Measurements from ENCODE around the gene MTRR.

The MTRR gene

GRCh38 chr5:7881091-7881490 is 12.1 kb downstream of the MTRR start:
- Histone ChIP-seq H3K4me2 (ENCODE audit: low read length) (no peak overlapping the region), H3K9ac (ENCODE audit: low read length) (no peak overlapping the region), H3K23ac (ENCODE audit: low read length) (no peak overlapping the region), H2AFZ (ENCODE audit: insufficient read depth, low read length, poor library complexity) (no peak overlapping the region), H4K8ac (ENCODE audit: low read depth, low read length) (no peak overlapping the region), H3K4me3 (ENCODE audit: low read depth, low read length) (no peak overlapping the region), H3K79me1 (ENCODE audit: low read length) (no peaks in the 10 kb centered on the region), H2AK5ac (ENCODE audit: low read length) (no peak overlapping the region), H3K27ac (ENCODE audit: low read depth, low read length) (no peak overlapping the region), H3K9me3 (ENCODE audit: insufficient read depth, low read depth, low read length) (no peaks in the 10 kb centered on the region), H3K14ac (ENCODE audit: low read length) (no peak overlapping the region), H3K4ac (ENCODE audit: low read depth, low read length) (no peak overlapping the region), H2BK12ac (ENCODE audit: low read length) (no peak overlapping the region), H3K4me1 (ENCODE audit: control insufficient read depth in 1 of 2, insufficient read depth in 2 of 2, low read length in 2 of 2) (no peaks in the 10 kb centered on the region), H2BK120ac (ENCODE audit: insufficient read depth, low read length, poor library complexity) (no peak overlapping the region), H3K18ac (ENCODE audit: low read length) (no peak overlapping the region), H3K27me3 (ENCODE audit: insufficient read depth, low read length) (no peaks in the 10 kb centered on the region), H2BK5ac (ENCODE audit: low read depth, low read length, poor library complexity) (no peak overlapping the region), H3K36me3 (ENCODE audit: control insufficient read depth in 1 of 2, insufficient read depth in 2 of 2, low read length in 2 of 2) (peaks cover 21 to 45% of the 10 kb centered on the region in 2 experiments), H4K12ac (ENCODE audit: low read depth, low read length) (no peak overlapping the region), H4K91ac (ENCODE audit: low read depth, low read length) (no peak overlapping the region), H3K79me2 (ENCODE audit: control insufficient read depth, insufficient read depth, low read length, poor library complexity) (no peaks in the 10 kb centered on the region)
- WGBS (ENCODE audit: extremely low coverage, insufficient coverage, insufficient read length), result no CpG with 5 or more reads among the region's 4 CpGs
- DNase-seq, result no peak

- Histone ChIP-seq H3K79me1 (ENCODE audit: low read length) (no peaks in the 10 kb centered on the region), H3K14ac (ENCODE audit: low read length) (no peak overlapping the region), H3K4ac (ENCODE audit: low read depth, low read length) (no peak overlapping the region), H4K8ac (ENCODE audit: low read depth, low read length) (no peak overlapping the region), H2BK120ac (ENCODE audit: insufficient read depth, low read length, poor library complexity) (no peak overlapping the region), H3K4me3 (ENCODE audit: low read depth, low read length) (peak overlapping the region; percentile 25), H3K23ac (ENCODE audit: low read length) (no peak overlapping the region), H3K9ac (ENCODE audit: low read length) (no peak overlapping the region), H3K27ac (ENCODE audit: low read depth, low read length) (no peak overlapping the region), H2AK5ac (ENCODE audit: low read length) (no peak overlapping the region), H3K4me2 (ENCODE audit: low read length) (no peak overlapping the region), H3K36me3 (ENCODE audit: control insufficient read depth in 1 of 2, insufficient read depth in 2 of 2, low read length in 2 of 2) (peaks cover 21 to 45% of the 10 kb centered on the region in 2 experiments), H4K12ac (ENCODE audit: low read depth, low read length) (no peak overlapping the region), H2BK5ac (ENCODE audit: low read depth, low read length, poor library complexity) (no peak overlapping the region), H3K27me3 (ENCODE audit: insufficient read depth, low read length) (no peaks in the 10 kb centered on the region), H2AFZ (ENCODE audit: insufficient read depth, low read length, poor library complexity) (no peak overlapping the region), H3K18ac (ENCODE audit: low read length) (no peak overlapping the region), H3K79me2 (ENCODE audit: control insufficient read depth, insufficient read depth, low read length, poor library complexity) (no peaks in the 10 kb centered on the region), H3K4me1 (ENCODE audit: control insufficient read depth in 1 of 2, insufficient read depth in 2 of 2, low read length in 2 of 2) (no peaks in the 10 kb centered on the region), H2BK12ac (ENCODE audit: low read length) (no peak overlapping the region), H3K9me3 (ENCODE audit: insufficient read depth, low read depth, low read length) (no peaks in the 10 kb centered on the region), H4K91ac (ENCODE audit: low read depth, low read length) (no peak overlapping the region)
- no CpG with 5 or more reads among the region's 2 CpGs for WGBS (ENCODE audit: extremely low coverage, insufficient coverage, insufficient read length)
- DNase-seq, result no peak
Measured at GRCh38 chr5:7881816-7882215, 12.9 kb downstream of the MTRR start.

GRCh38 chr5:7882926-7883325 is 14.0 kb downstream of the MTRR start:
- Histone ChIP-seq H3K36me3 (ENCODE audit: control insufficient read depth in 1 of 2, insufficient read depth in 2 of 2, low read length in 2 of 2) (peaks cover 20 to 43% of the 10 kb centered on the region in 2 experiments), H4K8ac (ENCODE audit: low read depth, low read length) (no peak overlapping the region), H3K79me1 (ENCODE audit: low read length) (no peaks in the 10 kb centered on the region), H3K4ac (ENCODE audit: low read depth, low read length) (no peak overlapping the region), H4K12ac (ENCODE audit: low read depth, low read length) (no peak overlapping the region), H3K14ac (ENCODE audit: low read length) (no peak overlapping the region), H3K4me3 (ENCODE audit: low read depth, low read length) (no peak overlapping the region), H3K23ac (ENCODE audit: low read length) (no peak overlapping the region), H3K4me2 (ENCODE audit: low read length) (no peak overlapping the region), H3K27ac (ENCODE audit: low read depth, low read length) (no peak overlapping the region), H2AFZ (ENCODE audit: insufficient read depth, low read length, poor library complexity) (no peak overlapping the region), H2BK5ac (ENCODE audit: low read depth, low read length, poor library complexity) (no peak overlapping the region), H3K27me3 (ENCODE audit: insufficient read depth, low read length) (no peaks in the 10 kb centered on the region), H2BK12ac (ENCODE audit: low read length) (no peak overlapping the region), H3K4me1 (ENCODE audit: control insufficient read depth in 1 of 2, insufficient read depth in 2 of 2, low read length in 2 of 2) (no peaks in the 10 kb centered on the region), H2BK120ac (ENCODE audit: insufficient read depth, low read length, poor library complexity) (no peak overlapping the region), H4K91ac (ENCODE audit: low read depth, low read length) (no peak overlapping the region), H3K18ac (ENCODE audit: low read length) (no peak overlapping the region), H3K9ac (ENCODE audit: low read length) (no peak overlapping the region), H2AK5ac (ENCODE audit: low read length) (no peak overlapping the region), H3K79me2 (ENCODE audit: control insufficient read depth, insufficient read depth, low read length, poor library complexity) (no peaks in the 10 kb centered on the region), H3K9me3 (ENCODE audit: insufficient read depth, low read depth, low read length) (no peaks in the 10 kb centered on the region)
- no CpG with 5 or more reads among the region's 4 CpGs for WGBS (ENCODE audit: extremely low coverage, insufficient coverage, insufficient read length)
- DNase-seq, result no peak

GRCh38 chr5:7884491-7885267 is 15.7 kb downstream of the MTRR start:
- Histone ChIP-seq H4K8ac (ENCODE audit: low read depth, low read length) (no peak overlapping the region), H3K4me3 (ENCODE audit: low read depth, low read length) (no peak overlapping the region), H3K4me1 (ENCODE audit: control insufficient read depth in 1 of 2, insufficient read depth in 2 of 2, low read length in 2 of 2) (no peaks in the 10 kb centered on the region), H3K9me3 (ENCODE audit: insufficient read depth, low read depth, low read length) (no peaks in the 10 kb centered on the region), H4K91ac (ENCODE audit: low read depth, low read length) (no peak overlapping the region), H3K18ac (ENCODE audit: low read length) (no peak overlapping the region), H2AK5ac (ENCODE audit: low read length) (no peak overlapping the region), H3K4me2 (ENCODE audit: low read length) (no peak overlapping the region), H2BK5ac (ENCODE audit: low read depth, low read length, poor library complexity) (no peak overlapping the region), H3K36me3 (ENCODE audit: control insufficient read depth in 1 of 2, insufficient read depth in 2 of 2, low read length in 2 of 2) (peaks cover 22 to 44% of the 10 kb centered on the region in 2 experiments), H3K23ac (ENCODE audit: low read length) (no peak overlapping the region), H2AFZ (ENCODE audit: insufficient read depth, low read length, poor library complexity) (no peak overlapping the region), H3K4ac (ENCODE audit: low read depth, low read length) (no peak overlapping the region), H3K14ac (ENCODE audit: low read length) (no peak overlapping the region), H3K9ac (ENCODE audit: low read length) (no peak overlapping the region), H2BK12ac (ENCODE audit: low read length) (no peak overlapping the region), H3K79me1 (ENCODE audit: low read length) (no peaks in the 10 kb centered on the region), H3K79me2 (ENCODE audit: control insufficient read depth, insufficient read depth, low read length, poor library complexity) (no peaks in the 10 kb centered on the region), H3K27ac (ENCODE audit: low read depth, low read length) (no peak overlapping the region), H4K12ac (ENCODE audit: low read depth, low read length) (no peak overlapping the region), H3K27me3 (ENCODE audit: insufficient read depth, low read length) (no peaks in the 10 kb centered on the region), H2BK120ac (ENCODE audit: insufficient read depth, low read length, poor library complexity) (no peak overlapping the region)
- no CpG with 5 or more reads among the region's 5 CpGs for WGBS (ENCODE audit: extremely low coverage, insufficient coverage, insufficient read length)
- DNase-seq, result no peak
